ACHN (cell line): ENCODE measurements around the gene DGKG.

Experiments
- DNase-seq: peaks from one replicate; pipeline ENCODE4 v3.0.0-alpha.2; 2015
- in situ Hi-C: cut with HindIII; loops from 2 replicates; pipeline ENCODE4 v1.10.0; 2017; ENCODE audit warnings: low sequenced_read_pairs, low pct_ligation_motif_present, low pct_unique_long_range_greater_than_20kb

The DGKG gene

GRCh38 chr3:186110975-186111974, 250.8 kb downstream of the DGKG start:
- no peak for DNase-seq
- in situ Hi-C loops = no loop called here

- no peak for DNase-seq
- in situ Hi-C loops = no loop called here
These were observed 251.9 kb downstream of the DGKG start for GRCh38 chr3:186109897-186110803.

- in situ Hi-C loops = no loop called here
- peak; percentile 98 for DNase-seq
These were observed 252.8 kb downstream of the DGKG start, which contains the start of gene ETV5 for GRCh38 chr3:186108941-186109865. Gene ETV5, minus strand, starts transcription at chr3:186109089. Its CDS starts 3,221 bp downstream, at chr3:186105868.

- peak; percentile 76 for DNase-seq
- in situ Hi-C loops = no loop called here
These were observed 253.7 kb downstream of the DGKG start for GRCh38 chr3:186108106-186108940.

GRCh38 chr3:186107215-186108105, 254.6 kb downstream of the DGKG start:
- in situ Hi-C loops = no loop called here
- peak; percentile 69 for DNase-seq

GRCh38 chr3:186105543-186105942, 256.5 kb downstream of the DGKG start:
- in situ Hi-C loops = no loop called here
- DNase-seq = no peak

- in situ Hi-C loops = no loop called here
- no peak for DNase-seq
These were observed 259.3 kb downstream of the DGKG start for GRCh38 chr3:186102687-186103086.

- DNase-seq = no peak
- in situ Hi-C loops = no loop called here
These were observed 261.6 kb downstream of the DGKG start for GRCh38 chr3:186100398-186100797.

GRCh38 chr3:186099178-186099577, 262.9 kb downstream of the DGKG start:
- DNase-seq = peak; percentile 8
- in situ Hi-C loops = no loop called here

GRCh38 chr3:186098740-186099139, 263.3 kb downstream of the DGKG start:
- in situ Hi-C loops = no loop called here
- no peak for DNase-seq

GRCh38 chr3:186097663-186098451, 264.2 kb downstream of the DGKG start:
- in situ Hi-C loops = no loop called here
- DNase-seq = peak; percentile 86

GRCh38 chr3:186097317-186097662, 264.7 kb downstream of the DGKG start:
- no peak for DNase-seq
- in situ Hi-C loops = no loop called here
